ENCODE results near the gene NEAT1.

The NEAT1 gene

DNA sequence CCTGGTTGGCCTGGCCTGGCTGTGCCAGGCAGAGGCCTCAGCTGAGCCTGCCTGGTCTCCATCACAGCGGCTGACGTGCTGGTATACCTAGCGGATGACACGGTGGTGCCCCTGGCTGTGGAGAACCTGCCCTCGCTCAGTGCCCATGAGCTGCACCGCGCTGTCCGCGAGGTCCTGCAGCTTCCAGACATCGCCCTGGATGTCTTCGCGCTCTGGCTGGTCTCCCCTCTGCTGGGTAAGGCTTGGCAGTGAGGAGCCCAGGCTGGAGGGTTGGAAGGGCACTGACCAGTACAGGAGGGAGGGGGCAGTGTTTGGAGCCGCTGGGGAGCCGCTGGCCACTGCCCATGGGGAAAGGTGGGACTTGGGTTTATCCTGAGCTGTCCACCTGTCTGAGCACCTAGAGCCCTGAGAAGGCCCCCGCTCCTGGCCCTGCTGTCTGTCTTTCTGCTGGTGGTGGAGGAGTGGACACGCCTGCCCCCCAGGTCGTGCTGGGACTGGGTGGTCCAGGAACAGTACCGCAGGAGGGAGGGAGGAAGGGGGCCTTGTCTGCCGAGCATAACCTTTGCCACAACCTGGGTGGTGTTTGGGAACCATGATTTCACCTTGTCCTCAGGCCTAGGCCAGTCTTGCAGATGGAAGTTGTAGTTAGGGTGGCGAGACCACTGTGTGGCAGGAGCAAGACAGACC lies 33.2 kb upstream of the NEAT1 start:
- no peak for DNase-seq (ENCODE audit: low read depth in 2 of 2)

DNA sequence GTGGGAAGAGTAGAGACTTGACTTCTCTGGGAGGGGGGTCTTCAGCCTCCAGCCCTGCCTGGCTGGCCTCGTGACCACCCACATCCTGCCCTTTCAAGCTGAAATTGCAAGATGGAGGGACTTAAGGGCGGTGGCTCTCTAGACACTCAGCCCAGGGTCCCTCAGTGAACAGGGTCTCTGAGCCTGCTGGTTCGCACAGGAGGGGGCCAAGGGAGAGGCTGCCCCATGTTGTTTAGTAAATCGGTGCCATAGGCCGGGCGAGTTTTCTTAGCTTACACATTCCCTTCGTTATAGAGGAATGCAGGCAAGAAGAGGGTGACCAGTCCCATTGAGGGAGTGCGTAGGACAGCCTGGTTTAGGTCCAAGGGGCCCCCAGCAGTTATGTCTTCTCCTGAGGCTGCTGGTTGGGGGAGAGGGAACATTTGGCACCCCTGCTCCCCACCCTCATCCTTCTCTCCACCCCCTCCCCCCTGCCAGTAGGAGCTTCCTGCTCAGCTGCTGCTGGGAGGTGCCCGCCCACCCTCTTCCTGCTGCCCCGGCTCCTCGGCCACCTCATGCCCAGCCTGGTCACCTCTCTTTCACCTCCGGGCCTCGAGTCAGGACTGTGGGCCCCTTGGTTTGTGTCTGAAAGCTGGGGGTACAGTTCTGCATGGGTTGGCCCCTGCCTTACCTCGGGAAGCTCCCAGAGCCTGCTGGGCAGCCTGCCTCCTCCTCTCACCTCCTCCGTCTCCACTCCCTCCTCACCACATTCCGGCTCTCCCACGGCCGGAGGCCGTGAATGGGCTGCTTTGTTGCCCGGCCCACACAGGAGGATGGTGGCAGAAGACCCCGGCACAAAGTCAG lies 32.3 kb upstream of the NEAT1 start:
- no peak for DNase-seq (ENCODE audit: low read depth in 2 of 2)

DNA sequence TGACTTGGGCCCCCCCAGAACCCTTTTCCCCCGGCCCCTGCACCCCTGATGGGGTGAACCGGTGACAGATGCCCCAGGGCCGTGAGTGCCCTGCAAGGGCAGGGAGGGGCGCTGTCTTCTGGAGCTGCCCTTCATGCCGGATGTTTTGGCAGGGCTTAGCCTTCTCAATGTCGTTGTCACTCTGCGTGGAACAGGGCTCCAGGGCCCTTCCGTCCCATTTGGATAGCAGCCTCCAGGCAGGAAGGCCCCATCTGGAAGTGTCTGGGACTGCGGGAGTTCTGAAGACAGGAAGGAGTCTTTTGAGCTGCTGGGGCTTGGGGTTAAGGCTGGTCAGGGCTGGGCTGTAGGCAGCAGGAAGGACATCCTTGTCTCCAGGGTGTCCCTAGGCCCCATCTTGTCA lies 31.6 kb upstream of the NEAT1 start:
- no peak for DNase-seq (ENCODE audit: low read depth in 2 of 2)

DNA sequence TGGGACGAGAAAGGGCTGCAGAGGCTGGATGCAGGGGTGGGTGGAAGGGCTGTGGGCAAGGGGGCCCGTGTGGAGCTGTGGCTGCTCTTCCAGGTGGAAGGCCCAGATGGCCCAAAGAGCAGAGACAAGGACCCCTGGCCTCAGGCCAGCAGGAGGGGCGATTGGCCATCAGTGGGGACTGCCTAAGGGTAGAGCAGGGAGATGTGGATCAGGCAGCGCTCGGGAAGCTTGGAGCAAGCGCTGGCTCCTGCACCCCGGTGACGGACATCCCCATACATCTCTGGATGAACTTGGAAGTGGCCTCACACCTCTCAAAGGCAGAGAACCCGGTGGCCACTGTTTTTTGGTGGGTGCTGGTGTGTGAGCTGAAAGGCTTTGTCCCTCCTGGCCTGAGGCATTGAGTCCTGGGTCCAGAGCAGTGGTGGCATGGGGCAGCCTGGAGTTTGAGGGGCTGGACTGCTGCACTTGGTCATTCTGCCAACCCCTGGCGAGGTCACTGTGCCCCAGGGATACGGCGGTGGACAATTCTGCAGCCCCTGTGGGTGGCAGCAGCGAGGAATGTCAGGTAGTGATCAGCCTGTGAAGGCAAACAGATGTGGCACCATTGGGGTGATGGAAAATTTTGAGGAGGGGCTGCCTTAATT lies 30.3 kb upstream of the NEAT1 start:
- DNase-seq (ENCODE audit: low read depth in 2 of 2): no peak

DNA sequence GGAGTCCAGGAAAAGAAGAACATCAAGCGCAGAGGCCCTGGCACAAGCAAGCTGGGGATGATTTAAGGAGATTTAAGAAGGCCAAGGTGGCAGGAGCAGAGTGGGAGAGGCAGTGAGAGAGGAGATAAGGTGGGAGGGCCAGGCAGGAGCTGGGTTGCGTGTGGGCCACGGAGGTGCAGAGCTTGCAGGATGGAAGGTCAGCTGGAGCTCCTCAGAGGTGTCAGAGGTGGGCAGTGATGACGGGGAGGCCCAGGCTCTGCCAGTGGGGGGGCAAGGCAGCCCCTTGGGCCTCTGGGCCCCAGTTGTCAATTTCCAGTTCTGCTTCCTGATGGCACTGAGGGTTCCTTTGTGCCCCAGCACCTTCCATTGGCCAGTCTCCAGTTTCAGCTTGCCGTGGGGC lies 29.7 kb upstream of the NEAT1 start:
- no peak for DNase-seq (ENCODE audit: low read depth in 2 of 2)

DNA sequence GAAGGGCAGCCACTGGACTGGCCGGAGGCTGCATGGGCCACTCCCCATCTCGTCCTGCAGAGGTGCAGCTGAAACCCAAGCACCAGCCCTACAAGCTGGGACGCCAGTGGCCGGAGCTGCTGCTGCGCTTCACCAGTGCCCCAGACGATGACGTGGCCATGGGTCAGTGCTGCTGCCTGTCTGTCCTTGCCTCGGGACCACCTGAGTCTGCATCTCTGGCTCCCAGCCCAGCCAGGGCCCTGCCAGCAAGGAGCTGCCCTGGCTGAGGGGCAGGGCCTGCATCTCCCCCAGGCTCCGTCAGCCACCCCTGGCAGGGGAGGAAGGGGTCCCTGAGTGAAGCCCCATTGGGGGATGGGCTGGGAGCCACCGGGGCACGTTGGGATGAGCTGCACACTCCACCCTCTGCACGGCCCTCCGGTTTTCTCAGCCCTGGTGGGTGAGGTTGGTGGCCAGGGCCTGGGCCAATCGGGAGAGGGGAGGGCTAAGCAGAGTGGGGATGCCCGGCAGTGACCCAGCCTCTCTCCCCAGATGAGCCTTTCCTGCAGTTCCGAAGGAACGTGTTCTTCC lies 29.0 kb upstream of the NEAT1 start:
- no peak for DNase-seq (ENCODE audit: low read depth in 2 of 2)

DNA sequence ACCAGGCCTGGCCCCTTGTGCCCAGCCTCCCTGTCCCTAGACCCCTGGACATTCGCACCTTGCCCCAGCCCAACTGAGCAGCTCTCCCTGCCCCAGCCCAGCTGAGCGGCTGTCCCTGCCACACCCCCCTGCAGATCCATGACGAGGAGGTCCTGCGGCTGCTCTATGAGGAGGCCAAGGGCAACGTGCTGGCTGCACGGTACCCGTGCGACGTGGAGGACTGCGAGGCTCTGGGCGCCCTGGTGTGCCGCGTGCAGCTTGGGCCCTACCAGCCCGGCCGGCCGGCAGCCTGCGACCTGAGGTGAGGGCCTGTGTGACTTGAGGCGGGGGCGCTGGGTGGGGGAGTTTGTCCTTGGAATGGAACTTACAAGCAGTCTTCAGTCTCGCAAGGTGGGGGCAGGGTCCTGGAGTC lies 28.5 kb upstream of the NEAT1 start:
- no peak for DNase-seq (ENCODE audit: low read depth in 2 of 2)

DNA sequence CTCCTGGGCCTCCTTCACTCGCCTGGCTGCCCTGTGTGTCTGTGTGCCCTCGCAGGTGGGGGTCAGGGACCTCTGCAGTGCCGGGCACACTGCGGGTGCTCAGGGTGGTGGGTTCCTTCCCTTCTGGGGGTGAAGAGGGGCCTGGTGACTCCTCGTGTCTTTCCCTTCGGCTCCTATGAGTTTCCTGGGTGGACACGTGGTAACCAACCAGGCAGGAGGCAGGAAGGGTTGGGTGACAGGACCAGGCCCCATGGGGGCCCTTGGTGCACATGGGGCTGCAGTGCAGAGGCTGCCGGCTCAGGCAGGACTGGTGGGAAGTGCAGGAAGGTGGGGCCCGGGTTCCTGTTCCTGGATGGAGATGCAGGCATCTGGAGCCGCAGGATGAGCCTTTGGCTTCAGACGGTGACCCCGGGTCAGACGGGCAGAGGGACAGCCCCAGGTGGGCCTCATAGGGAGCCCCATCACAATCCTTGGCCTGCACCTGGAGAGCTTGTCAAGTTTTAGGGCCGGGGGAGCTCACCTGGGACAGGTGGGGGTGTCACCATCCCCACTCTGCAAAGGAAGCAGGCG lies 26.6 kb upstream of the NEAT1 start:
- DNase-seq (ENCODE audit: low read depth in 2 of 2): no peak

DNA sequence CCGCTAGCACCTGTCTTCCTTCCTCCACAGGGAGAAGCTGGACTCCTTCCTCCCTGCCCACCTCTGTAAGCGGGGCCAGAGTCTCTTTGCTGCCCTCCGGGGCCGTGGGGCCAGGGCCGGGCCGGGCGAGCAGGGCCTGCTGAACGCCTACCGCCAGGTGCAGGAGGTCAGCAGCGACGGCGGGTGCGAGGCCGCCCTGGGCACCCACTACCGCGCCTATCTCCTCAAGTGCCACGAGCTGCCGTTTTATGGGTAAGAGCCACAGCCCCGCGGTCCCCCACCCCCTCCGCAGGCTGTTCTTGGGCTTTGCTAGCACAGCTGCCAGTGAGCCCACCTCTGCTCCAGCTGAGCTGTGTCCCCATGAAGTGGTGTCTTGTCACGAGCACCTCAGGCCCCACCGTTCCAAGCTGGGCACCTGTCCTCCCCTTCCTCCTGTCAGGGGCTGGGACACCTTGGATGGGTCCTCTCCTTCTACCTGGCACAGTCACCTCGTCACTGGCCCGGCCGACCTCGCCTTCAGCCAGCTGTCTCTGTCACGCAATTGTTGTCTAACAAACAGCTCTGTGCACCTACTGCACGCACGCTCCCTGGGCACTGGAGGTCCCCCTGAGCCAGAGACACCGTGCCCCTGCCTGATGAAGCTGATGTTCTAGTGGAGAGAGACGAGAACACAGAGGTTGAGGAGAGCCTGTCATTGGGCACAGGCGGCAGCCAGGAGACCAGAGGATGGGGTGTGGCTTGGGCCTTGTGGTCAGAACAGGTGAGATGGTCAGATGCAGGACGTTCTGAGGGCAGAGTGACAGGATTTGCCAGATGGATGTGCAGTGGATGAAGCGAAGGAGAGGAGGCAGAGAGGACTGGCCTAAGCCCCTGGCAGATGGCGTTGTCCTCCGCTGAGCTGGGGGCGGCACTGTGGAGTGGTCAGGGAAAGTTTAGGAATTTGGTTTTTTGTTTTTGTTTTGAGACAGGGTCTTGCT lies 25.5 kb upstream of the NEAT1 start:
- no peak for DNase-seq (ENCODE audit: low read depth in 2 of 2)

DNA sequence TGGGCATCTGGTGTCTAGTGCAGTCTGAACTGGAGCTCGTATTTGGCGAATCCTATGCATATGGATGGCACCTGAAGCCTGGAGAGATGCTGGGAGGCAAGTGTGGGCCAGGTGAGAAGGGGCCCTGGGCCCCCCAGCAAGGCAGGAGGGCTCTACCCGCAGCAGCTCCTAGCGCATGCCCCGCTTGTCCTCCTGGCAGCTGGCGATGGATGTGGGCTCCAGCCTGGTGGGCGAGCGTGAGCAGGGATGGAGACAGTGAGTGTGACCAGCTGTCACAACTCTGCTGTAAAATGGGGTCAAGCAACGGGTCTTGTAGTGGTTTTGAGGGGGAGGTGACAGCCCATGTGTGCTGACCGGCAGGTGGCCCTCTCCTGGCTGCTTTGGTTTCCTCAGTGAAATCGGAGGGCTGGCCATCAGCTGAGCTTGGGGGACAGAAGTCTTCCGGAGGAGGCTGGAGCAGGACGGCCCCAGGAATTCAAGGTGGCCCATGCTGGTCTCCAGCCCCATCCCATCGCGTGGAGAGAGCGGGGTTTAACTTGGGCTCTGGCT lies 24.2 kb upstream of the NEAT1 start:
- no peak for DNase-seq (ENCODE audit: low read depth in 2 of 2)

DNA sequence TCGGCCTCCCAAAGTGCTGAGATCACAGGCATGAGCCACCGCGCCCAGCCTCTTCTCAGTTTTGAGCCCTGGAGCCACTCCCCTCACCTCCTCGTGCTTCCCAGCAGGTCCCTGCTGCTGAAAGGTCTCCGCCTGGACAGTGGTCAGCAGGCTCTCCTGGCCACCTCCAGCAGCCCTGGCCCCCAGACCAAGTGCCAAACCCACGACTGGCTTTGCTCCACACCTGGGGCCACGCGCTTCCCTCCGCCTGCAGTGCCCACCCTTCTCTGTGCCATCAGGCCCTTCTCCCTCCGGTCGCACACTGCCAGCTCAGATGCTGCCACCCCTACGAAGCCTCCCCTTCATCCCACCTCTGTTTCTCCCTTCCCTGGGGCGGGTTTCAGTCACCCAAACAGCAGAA lies 23.3 kb upstream of the NEAT1 start:
- DNase-seq (ENCODE audit: low read depth in 2 of 2): no peak

DNA sequence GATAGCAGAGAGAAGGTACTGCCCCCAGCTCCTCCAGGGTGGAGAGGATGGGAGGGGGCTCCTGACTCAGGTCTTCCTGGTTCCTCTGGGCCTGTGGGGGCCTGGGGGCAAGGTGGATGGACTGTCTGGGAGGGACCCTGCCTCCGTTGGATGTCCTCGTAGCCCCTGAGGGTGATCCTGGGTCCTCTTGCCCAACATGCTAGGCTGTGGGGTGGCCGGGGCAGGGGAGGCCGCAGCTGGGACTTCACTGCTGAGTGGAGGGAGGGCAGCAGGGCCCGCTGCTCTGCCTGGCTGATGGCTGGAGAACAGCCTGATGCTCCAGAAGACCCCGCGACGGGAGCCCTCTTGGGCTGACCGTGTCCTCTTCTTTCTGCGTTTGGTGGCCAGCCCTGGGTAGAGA lies 22.8 kb upstream of the NEAT1 start:
- DNase-seq (ENCODE audit: low read depth in 2 of 2): no peak

DNA sequence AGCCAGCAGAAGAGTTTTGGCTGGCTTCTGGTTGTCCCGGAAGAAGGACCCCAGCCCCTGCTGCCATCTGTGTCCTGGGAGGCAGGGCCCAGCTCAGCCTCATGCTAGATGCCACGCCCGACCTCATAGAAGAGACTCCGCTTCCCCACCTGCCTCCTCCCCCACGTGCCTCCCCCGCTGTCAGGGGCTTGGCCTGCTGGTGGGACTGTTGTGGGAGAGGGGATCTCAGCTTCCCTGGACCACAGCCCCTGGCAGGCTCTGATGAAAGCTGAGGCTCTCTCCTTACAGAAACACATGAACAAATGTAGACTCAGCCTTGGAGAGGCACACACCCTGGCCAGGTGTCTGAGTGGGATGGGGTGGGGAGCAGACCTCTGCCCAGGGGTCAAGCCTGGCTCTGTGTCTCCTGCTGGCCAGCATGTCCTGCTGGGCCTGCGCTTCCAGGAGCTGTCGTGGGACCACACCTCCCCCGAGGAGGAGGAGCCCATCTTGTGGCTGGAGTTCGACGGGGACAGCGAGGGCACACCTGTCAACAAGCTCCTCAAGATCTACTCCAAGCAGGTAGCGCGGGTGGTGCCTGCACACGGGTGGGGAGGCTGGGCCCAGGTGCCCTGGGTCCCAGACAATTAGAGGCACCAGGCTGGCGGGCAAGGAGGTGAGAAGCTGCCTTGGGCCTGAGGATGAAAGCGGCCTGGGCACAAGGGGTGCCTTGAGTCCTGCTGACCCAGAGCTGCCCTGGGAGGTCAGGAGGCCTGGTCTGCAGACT lies 22.1 kb upstream of the NEAT1 start:
- DNase-seq (ENCODE audit: low read depth in 2 of 2): no peak

DNA sequence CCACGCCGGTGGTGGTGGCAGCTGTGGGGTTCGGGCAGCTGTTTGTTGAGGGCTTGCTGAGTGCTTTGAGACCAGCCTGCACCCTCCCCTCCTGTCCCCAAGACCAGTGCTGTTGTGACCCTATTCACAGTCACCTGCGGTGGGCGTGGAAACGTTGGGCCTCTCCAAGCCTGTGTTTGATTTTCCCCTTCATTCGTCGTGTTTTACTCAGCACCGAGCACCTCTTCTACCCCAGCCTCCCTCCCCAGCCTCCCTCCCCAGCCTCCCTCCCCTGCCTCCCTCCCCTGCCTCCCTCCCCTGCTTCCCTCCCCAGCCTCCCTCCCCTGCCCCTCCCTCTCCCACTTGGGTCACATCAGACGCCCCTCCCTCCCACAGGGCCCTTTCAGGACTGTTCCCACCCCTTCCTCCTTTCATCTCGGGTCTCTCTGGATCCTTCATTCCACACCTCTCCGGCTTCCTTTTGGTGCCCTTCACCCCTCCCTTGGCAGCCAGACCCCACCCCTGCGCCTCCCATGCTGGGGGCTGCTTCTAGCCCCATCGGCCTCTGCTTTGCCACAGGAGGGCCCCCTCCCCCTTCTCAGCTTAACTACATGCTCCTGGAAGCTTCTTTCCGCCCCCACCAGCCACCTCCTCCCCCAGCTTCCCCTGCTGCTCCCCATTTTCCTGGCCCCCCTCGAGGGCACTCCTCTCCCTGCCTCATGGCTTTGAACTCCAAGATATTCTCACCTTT lies 21.4 kb upstream of the NEAT1 start:
- no peak for DNase-seq (ENCODE audit: low read depth in 2 of 2)

DNA sequence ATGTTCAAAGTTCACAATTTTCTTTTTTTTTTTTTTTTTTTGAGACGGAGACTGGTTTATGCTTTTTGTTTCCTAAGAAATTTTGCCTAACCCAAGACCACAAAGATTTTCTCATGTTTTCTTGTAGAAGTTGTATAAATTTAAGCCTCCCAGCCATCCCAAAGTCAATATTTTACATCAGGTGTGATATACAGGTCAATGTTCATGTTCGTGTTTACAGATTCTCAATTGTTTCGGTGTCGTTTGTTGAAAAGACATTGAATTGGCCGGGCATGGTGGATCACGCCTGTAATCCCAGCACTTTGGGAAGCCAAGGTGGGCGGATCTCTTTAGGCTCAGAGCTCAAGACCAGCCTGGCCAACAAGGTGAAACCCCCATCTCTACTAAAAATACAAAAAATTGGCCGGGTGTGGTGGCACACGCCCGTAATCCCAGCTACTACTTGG lies 20.8 kb upstream of the NEAT1 start:
- no peak for DNase-seq (ENCODE audit: low read depth in 2 of 2)

DNA sequence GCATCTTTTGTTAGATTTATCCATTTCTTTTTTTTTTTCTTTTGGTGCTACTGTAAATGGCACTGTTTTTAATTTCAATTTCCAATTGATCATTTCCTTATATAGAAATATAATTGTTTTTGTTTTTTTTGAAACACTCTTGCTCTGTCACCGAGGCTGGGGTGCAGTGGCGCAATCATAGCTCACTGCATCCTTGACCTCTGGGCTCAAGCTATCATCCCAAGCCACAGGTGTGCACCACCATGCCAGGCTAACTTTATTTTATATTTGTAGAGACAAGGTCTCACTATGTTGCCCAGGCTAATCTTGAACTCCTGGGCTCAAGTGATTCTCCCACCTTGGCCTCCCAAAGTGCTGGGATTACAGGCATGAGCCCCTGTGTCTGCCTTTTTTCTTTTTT lies 19.8 kb upstream of the NEAT1 start:
- no peak for DNase-seq (ENCODE audit: low read depth in 2 of 2)

DNA sequence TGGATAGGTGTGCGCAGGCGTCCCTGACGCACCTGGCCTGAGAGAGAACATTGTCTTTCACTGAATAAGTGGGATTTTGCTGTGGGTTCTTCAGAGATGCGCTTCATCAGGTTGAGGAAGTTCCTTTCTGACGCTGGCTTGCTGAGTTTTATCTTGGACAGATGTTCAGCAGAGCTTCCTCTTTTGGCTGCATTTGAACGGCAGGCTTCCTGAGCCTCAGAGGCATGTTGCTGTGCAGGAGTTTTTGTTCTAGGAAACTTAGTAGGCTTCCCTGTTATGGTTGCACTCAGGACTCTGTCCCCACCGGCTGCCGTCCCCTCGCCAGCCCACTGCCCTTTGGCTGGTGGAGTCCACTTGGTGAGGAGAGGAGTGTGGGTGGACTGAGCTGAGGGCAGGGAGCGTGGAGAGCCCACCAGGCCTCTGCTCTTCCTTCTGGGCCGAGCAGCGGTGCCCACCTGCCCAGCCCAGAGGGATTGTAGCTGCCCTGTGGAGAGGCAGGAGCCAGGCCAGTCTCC lies 18.9 kb upstream of the NEAT1 start:
- no peak for DNase-seq (ENCODE audit: low read depth in 2 of 2)

DNA sequence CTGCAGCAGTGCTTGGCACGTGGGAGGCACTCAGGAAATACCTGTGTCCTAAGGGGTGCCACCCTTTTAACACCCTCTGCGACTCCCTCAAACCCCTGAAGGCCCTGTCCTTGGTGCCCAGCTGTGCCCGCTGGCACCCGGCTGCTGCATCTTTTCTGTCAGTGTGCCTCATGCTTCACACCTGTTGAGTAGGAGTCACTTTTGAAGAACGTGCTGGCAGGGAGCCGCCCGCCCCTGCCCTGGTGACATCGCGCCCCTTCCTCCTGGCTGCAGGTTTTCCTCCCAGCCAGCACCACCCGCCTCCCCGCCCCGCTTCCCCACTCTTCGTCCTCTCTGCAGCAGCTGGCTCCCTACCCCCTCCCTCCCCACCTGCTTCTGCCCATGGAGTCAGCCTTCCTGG lies 18.4 kb upstream of the NEAT1 start:
- DNase-seq (ENCODE audit: low read depth in 2 of 2): no peak
